Stimulated activated CD8-positive, alpha-beta memory T cell treated with anti-CD3 and anti-CD28 coated beads, Interleukin-4, amount 100 ng/mL, for 4 hours (primary cell): Measurements from ENCODE around the gene TFDP1.

Experiments
- DNase-seq, 2 donors: peaks; one replicate each; pipeline ENCODE4 v3.0.0-alpha.2; 2020; ENCODE audit warnings: low read depth in 2 of 2, low spot score in 1 of 2

The TFDP1 gene

DNA sequence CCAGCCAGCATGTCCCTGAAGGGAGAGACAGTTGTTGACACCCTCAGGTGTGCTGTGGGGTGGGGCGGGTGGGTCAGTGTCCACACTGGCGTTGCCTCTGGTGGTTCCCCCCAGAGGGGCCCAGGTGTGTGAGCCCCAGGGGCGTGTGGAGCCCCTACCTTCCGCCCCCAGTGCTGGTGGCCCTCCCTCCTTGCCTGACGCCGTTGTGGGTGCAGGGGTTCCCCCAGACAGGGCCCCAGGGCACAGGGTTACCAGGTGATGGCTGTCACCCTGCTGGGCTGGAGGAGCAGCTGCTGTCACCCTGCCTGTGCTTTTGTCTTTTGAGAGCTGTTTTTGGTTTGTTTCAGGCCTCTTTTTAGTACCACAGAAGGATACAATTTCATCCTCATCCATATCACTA is 46.3 kb downstream of the TFDP1 start:
- no peak for DNase-seq

DNA sequence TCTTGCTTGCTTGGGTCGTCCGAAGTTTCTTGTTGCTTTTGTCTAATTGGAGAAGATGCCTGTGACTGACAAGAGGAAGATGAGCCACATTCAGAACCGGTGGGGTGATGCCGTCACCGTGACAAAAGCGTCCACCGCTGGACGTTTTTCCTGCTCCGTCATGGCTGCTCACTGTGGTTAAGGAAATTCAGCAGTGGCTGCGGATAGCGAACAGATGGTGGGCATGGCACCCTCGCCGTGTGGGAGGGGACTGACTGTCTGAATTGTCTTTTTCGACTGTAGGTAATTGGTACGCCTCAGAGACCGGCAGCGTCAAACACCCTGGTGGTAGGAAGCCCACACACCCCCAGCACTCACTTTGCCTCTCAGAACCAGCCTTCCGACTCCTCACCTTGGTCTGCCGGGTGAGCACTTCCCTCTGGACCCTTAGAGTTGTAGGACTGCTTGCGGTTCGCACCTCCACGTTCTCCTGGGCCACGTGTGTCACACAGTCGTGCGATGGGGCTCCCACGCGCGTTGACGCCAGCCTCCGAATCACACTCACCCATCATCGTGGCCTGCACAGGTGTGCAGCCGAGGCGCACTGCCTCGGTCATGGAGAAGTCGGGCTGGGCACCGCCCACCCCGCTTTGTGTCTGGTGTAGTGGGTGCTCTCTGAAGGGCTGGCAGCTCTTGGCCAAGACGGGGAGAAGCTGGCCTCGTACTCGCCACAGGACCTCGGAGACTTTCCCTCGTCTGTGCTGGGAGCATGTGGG is 47.0 kb downstream of the TFDP1 start:
- DNase-seq, result no peak

DNA sequence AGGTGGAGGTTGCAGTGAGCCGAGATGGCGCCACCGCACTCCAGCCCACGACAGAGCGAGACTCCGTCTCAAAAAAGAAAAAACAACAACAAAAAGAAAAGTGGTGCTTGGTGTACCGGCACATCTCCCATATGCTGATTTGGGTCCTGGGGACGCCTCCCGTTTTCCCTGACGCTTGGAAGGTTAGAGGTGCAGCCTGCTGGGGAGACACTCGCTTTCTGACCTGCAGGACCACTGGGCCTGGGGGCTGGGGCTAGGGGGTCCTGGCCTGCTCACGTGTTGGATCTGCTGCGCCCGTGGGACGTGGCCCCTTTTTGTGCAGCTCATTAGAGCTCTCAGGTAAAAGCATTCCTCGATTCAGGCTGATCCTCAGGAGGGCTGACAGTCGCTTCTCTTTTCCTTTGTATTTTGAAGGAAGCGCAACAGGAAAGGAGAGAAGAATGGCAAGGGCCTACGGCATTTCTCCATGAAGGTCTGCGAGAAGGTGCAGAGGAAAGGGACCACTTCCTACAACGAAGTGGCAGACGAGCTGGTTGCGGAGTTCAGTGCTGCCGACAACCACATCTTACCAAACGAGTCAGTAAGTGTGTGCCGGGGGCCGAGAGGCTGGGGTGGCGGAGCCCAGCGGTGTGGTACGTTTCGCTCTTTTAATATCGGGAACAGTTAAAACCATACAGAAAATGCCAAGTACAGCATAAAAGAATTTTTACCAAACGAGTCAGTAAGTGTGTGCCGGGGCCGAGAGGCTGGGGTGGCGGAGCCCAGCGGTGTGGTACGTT is 48.3 kb downstream of the TFDP1 start:
- no peak for DNase-seq

DNA sequence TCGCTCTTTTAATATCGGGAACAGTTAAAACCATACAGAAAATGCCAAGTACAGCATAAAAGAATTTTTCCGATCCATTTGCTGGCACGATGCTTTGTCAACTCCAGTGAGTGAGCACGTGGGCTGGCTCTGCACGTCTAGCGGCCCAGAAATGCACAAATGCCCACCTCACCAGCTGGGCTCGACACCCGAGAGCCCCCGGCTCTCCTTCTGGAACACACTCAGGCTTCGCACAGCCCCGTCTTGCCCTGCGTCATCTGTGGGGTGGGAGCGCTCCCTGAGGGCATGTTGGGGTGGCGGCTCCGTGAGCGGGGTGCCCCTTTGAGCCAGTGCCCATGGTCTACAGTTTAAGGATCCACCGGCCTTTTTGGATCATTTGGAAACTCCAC is 48.9 kb downstream of the TFDP1 start:
- no peak for DNase-seq

DNA sequence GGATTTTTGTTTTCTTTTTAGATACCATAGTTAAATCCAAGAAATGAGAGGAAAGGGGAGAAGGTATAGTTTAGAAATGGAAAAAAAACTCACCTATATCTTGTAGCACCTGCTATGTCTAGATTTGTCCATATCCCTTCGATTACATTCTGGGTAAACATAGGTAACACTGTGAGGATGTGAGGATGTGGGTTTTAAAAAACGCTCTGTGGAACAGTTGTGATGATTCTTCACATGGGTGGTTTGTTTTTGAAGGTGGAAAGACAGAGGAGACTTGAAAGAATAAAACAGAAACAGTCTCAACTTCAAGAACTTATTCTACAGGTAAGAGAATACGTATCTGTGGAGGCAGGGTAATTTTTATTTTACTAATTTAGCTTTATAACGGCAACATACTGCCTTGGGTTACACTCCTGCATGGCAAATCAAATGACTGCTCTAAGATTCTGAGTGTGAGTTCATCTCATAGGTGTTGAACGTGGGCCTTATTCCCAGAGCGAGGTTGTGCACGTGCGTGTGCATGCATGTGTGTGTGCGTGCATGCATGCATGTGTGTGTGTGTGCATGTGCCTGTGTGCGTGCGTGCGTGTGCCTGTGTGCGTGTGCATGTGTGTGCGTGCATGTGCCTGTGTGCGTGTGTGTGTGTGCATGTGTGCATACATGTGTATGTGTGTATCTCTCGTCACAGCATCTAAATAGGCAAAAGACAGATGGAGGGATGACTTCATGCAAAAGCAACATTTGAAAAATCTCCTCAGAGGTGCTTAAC is 49.9 kb downstream of the TFDP1 start:
- no peak for DNase-seq

DNA sequence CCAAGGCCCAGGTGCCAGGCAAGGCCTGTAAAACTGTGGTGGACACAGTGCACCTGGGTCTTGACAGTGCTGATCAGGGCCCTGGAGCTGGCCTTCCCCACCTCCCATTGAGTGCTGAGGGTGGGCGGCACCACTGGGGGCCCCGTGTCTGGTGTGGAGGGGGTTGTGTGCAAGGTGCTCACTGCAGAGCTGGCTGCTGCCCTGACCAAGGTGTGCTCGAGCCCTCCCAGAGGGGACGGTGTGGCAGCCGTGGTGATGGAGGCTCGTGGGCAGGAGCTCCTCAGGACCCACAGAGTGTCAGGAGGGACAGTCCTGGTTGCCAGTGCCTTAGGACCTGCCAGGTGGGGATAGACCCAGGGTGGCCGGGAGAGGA is 50.5 kb downstream of the TFDP1 start:
- no peak for DNase-seq

DNA sequence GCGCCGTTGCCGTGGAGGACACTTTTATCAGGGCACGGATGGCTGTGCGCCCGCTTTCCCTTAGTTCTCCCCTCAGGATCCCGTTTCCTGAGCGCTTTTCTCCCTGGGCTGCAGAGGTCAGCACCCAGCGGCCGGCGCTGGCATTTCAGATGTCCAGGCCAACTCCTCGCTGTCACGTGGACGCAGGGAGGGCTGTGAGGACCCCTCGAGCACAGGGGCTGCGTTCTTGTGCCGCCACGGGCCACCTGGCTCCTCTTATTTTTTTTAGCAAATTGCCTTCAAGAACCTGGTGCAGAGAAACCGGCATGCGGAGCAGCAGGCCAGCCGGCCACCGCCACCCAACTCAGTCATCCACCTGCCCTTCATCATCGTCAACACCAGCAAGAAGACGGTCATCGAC is 51.2 kb downstream of the TFDP1 start:
- DNase-seq, result no peak

DNA sequence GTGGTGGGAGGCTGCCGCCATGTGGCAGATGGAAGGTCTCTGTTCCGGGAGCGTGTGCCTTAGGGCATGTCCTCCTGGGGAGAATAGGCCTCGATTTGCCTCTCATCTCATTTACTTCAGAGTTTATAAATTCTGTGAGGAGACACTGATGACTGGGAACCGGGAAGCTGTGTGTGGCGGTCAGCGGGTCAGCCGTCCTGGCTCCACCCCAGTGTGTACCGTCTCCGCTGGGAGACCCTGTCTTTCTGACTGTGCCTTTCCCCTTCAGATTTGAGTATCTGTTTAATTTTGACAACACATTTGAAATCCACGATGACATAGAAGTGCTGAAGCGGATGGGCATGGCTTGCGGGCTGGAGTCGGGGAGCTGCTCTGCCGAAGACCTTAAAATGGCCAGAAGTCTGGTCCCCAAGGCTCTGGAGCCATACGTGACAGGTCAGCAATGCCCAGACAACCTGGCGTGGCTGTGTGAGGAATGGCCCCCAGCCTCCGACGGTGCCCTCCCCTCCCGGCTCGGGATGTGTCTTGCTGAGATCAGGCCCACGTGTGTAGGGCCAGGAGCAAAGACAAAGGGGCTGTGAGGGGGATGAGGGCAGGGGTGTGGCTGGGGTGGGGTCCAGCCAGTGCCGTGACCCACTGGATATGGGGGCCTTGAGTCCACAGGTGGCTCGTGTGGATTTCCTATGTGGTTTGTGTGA is 51.9 kb downstream of the TFDP1 start:
- no peak for DNase-seq

DNA sequence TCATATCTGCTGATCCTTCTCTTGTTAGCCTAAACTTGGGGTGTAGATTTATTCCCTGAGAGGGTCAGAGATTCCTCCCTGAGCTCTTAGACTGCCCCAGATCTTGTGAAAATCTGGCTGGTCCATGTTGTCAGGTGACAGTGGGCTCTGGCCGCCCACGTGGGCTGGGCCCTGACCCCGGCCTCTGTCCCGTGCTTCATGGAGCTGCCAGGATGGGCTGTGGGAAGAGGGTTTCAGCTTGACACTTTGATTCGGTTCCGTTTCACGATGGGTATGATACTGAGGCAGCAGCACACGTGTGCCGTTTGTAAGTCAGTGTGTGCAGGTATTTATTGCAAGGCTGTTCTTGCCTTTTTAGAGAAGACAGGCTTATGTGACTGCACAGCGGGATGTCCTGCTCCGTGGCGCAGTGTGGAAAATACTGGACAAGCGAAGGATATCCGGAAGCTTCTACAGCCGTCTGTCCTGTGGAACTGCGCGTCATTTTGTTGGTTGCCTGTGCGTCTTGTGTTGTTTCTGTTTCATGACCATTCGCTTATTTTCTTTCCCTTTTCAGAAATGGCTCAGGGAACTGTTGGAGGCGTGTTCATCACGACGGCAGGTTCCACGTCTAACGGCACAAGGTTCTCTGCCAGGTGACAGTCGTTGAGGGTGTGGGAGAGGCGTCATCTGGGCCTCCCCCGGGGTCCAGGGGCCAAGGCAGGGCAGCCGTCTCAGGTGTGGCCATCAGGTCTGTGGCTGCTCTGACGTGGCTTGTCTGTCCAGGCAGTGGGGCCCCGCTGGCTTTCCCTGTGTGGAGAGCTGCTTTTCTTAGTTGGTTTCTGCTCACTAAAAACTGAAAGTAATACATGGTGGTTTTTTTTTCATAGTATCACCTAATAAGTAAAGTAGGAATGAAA is 53.0 kb downstream of the TFDP1 start:
- DNase-seq, result no peak

DNA sequence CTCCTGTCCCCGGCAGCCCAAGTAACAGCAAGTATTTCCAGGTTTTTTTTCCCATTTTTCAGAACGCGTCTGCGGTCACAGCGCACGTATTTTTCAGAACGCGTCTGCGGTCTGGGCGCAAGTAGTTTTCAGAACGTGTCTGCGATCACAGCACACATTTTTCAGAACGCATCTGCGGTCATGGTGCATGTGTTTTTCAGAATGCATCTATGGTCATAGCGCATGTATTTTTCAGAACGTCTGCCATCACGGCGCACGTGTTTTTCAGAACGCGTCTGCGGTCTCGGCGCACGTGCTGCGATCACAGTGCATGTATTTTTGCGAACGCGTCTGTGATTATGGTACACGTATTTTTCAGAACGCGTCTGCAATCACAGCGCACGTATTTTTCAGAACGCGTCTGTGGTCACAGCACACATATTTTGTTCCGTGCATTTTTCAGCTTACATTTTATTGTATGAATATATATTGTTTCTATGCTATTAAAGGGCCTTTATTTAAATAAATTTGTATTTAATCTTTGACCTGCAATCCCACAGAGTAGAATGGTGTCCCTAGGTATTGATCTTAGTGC is 53.7 kb downstream of the TFDP1 start:
- DNase-seq, result no peak

DNA sequence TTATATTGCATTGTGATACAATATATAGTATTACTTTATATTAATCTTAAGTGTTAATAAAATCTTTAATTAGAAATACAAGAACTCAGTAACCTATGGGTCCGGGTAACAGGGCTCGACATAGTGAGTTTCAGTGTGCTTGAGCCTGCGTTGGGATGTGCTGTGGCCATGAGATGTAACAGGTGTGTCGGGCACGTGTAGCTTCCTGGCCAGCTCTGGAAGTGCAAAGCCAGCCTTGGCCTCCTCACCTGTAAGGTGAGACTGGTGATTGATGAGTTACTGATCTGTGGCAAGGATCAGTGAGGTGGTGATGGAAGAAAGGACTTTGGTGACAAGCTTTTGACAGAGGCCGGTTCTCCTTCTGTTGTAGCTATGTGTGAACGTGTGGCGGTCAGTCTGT is 54.3 kb downstream of the TFDP1 start:
- no peak for DNase-seq

DNA sequence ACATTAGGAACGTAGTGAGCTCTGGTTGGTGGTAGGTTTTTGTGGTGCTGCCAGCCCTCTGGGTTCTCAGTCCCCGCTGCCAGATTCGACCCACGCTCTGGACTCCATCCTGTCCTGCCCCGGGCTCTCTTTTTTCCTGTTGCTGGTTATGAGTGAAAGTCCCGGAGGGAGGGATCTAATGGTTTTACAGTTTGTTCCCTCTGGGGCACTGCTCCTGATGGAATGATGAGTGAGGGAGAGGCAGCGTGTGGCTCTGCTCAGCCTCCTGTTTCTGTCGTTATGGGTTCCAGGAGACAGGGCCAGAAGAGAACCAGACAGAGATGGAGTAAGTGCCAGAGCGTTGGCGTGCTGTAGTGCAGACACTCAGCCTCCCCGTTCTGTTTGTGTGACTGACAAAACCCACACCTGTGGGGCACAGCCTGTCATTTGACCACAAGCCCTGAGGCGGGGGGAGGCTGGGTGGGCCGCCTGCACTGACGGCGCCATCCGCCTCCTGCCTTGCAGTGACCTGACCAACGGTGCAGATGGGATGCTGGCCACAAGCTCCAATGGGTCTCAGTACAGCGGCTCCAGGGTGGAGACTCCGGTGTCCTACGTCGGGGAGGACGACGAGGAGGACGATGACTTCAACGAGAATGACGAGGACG is 55.2 kb downstream of the TFDP1 start:
- DNase-seq, result no peak

DNA sequence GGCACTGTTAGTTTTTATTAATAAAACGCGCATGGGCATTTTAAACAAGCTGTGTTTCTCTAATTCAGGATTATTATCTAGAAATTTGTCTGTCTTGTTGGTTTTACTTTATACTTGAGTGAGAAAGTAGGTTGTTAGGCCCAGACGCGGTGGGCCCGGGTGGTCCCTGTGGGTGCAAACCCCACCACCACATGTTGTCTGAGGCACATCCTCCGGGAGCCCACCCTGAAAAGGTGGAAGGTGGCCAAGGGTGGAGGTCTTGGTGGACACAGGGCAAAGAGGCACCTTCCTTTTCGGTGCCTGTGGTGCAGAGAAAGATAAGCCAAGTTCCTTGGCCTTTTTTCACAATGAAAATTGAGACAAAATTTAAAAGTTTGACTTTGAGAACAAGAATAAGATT is 56.9 kb downstream of the TFDP1 start:
- DNase-seq, result no peak

DNA sequence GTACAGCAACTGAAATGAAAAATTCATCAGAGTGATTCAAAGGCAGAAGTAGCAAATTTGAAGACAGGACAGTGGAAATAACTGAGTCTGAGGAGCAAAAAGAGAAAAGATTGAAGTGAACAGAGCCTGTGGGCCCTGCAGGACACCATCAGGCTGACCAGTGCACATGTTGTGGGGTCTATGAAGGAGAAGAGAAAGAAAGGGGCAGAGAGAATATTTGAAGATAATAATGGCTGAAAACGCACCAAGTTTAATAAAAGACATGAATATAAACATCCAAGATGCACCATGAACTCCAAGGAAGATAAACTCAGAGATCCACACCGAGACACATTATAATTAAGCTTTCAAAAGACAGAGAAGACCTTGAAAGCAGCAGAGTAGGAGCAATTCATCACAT is 58.0 kb downstream of the TFDP1 start:
- DNase-seq, result no peak

DNA sequence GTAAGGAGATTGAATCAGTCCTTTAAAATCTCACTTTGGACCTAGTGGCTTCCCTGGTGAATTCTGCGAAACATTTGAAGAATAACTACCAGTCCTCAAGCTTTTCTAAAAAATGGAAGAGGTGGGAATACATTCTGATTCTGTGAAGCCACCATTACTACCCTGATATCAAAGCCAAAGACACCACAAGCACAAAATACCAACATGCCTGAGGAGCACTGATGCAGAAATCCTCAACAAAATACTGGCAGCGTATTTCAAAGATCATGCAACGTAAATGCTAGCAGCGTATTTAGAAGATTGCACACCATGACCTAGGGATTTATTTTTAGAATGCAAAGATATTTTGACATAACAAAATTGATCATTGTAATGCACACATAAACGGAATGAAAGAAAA is 59.0 kb downstream of the TFDP1 start:
- DNase-seq, result no peak

DNA sequence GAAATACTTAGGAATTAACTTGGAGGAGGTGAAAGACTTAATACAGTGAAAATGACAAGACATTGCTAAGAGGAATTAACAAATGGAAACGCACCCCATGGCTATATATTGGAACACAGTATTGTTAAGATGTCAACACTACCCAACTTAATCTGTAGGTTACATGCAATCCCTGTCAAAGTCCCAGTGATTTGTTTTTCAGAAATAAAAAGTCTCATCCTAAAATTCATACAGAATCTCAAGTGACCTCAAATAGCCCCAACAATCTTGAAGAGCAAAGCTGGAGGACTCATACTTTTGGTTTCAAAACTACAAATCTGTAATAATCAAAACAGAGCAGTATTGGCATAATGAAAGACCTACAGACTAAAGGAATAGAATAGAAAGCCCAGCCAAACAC is 60.2 kb downstream of the TFDP1 start:
- no peak for DNase-seq

DNA sequence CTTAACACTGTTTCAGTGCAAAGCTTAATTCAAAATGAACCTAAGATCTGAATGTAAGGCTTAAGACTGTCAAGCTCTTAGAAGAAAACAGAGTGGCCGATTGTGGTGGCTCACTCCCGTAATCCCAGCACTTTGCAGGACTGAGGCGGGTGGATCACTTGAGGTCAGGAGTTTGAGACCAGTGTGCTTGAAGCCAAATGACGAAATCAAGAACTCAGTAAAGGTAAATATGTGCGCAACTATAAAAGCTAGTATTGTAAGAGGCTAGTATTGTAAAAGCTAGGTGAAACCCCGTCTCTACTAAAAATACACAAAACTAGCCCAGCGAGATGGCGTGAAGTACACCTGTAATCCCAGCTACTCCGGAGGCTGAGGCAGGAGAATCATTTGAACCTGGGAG is 60.8 kb downstream of the TFDP1 start:
- no peak for DNase-seq

DNA sequence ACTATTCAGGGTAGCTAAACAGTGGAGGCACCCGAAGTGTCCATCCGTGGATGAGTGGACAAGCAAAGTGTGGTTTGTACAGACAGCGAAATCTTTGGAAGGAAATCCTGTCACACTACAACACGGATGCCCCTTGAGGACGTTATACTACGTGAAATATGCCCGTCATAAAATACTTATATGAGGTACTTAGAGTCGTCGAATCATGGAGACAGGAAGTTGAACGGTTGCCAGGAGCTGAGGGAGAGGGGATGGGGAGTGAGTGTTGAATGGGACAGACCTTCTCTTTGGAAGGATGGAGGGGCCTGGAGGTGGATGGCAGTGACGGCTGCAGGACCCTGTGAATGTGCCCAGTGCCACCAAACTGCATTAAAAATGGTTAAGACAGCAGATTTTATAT is 61.8 kb downstream of the TFDP1 start:
- DNase-seq, result no peak

DNA sequence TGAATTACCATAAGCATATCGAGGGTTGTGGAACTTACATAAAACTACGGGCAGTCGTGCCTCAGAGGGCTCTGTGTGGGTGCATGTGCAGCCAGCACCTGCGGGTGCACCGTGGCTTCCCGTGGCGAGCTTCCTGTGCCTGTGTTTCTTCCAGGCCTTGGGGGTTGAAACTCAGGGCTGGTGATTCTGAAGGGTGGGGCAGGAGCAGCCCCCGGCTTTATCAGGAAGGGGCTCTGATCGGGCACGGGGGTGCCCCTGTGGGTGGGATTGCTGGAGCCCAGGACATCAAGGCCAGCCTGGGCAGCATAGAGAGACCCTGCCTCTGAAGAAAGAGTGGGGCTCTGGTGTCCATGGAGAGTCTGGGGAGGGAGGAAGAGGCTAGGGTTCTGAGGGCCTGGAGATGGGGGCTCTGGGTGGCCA is 62.4 kb downstream of the TFDP1 start:
- no peak for DNase-seq
